Measurements from ENCODE around the gene AGBL1.

The AGBL1 gene

DNA sequence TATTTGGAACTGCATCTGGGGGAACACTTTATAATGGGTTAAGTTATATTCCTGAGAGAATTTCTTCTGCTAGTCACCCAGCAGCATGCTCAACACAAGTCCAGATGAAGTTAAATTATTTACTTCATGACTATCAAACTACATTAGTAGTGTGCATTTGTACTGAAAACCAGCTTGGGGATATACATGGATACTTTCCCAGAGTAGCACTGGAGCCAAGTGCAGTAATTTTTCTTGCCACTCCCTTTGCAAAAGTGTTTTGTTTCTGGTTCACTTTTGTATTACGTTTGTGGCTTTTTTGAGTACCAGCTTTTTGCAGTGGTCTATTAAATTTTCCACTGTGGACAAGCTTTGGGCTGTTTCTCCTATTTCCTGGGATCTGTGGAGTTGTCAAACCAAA is 243.0 kb downstream of the AGBL1 start:
- H3K4me1 ChIP-seq (ENCODE audit: control insufficient read depth in 2 of 2, insufficient read depth in 1 of 2, low read depth in 1 of 2, low read length in 2 of 2) = no peaks in the 10 kb centered on the region
- no peaks in the 10 kb centered on the region for H3K9me3 ChIP-seq (replicated peaks in 1 of 2; ENCODE audit: control insufficient read depth in 2 of 2, insufficient read depth in 1 of 2, low read depth in 1 of 2, low read length in 2 of 2)
- no peak overlapping the region for H3K4ac ChIP-seq (ENCODE audit: low read length)
- H3K14ac ChIP-seq (ENCODE audit: low read length) = no peak overlapping the region
- no peak overlapping the region for H3K9ac ChIP-seq (ENCODE audit: low read depth, low read length, poor library complexity)
- H3K23ac ChIP-seq (ENCODE audit: low read depth, low read length, poor library complexity) = no peak overlapping the region
- H2BK120ac ChIP-seq (ENCODE audit: low read depth, low read length) = no peak overlapping the region
- H3K27me3 ChIP-seq (ENCODE audit: control insufficient read depth in 3 of 3, insufficient read depth in 3 of 3, low read depth in 1 of 3, low read length in 3 of 3) = no peaks in the 10 kb centered on the region
- no peak overlapping the region for H3K4me3 ChIP-seq (ENCODE audit: low read length in 2 of 2)
- H3K36me3 ChIP-seq (replicated peaks in 1 of 2; ENCODE audit: control insufficient read depth in 2 of 2, insufficient read depth in 2 of 2, low read length in 2 of 2) = no peaks in the 10 kb centered on the region
- no peak overlapping the region for H2AK5ac ChIP-seq (ENCODE audit: low read depth, low read length)
- no peak for DNase-seq (ENCODE audit: low spot score)
- no peak overlapping the region for H3K18ac ChIP-seq (ENCODE audit: low read length)
- H2BK15ac ChIP-seq (ENCODE audit: low read length) = no peak overlapping the region
- H3K27ac ChIP-seq (replicated peaks; ENCODE audit: low read length) = no peak overlapping the region
- H2BK5ac ChIP-seq (ENCODE audit: low read length) = no peak overlapping the region
- H2AFZ ChIP-seq (ENCODE audit: low read length) = no peak overlapping the region
- no peaks in the 10 kb centered on the region for H3K79me1 ChIP-seq (ENCODE audit: low read depth, low read length)
- no peak overlapping the region for H2BK12ac ChIP-seq (ENCODE audit: low read length)
- WGBS, 2 donors (ENCODE audit: extremely low coverage in 2 of 2, insufficient read length in 2 of 2, insufficient replicate concordance in 1 of 2) = no CpG with 5 or more reads among the region's 1 CpG
- H4K8ac ChIP-seq (ENCODE audit: low read depth, low read length) = no peak overlapping the region
- H3K4me2 ChIP-seq (ENCODE audit: insufficient read depth, low read length, poor library complexity, severe bottlenecking) = no peak overlapping the region
- H4K91ac ChIP-seq (ENCODE audit: low read depth, low read length, poor library complexity) = no peak overlapping the region

DNA sequence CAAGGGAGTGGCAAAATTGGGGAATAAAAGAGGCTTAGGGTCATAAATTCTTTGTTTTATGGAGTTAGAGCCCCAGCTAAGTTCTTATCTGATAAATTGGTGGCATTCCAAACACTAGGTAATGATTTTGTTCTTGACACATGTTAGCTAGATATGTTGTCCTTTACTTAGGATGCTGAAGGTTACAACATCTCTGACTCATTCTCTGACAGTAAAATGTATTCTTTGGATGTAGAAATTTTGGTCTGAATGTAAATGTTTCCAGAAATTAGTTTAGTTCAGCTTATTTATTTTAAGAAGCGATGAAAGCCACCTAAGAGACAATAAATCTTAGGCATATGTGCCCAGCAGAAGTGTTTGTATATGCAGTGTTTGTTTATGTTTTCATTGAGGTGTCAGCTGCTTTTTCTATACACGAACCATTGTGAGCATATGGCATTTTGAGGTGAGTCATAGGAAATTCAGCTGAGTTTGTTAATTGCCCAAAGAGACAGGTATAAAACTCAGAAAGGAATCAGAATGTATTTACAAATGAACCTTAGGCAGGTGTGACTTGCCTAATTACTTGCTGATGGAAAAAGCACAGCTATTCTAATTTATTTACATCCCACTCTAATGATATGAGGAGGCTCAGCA is 247.7 kb downstream of the AGBL1 start:
- Histone ChIP-seq H3K9me3 (replicated peaks in 1 of 2; ENCODE audit: control insufficient read depth in 2 of 2, insufficient read depth in 1 of 2, low read depth in 1 of 2, low read length in 2 of 2) (peaks cover 0 to 12% of the 10 kb centered on the region in 2 donors), H3K27ac (replicated peaks; ENCODE audit: low read length) (no peak overlapping the region), H3K18ac (ENCODE audit: low read length) (no peak overlapping the region), H2AK5ac (ENCODE audit: low read depth, low read length) (no peak overlapping the region), H3K36me3 (replicated peaks in 1 of 2; ENCODE audit: control insufficient read depth in 2 of 2, insufficient read depth in 2 of 2, low read length in 2 of 2) (no peaks in the 10 kb centered on the region), H4K8ac (ENCODE audit: low read depth, low read length) (no peak overlapping the region), H2BK5ac (ENCODE audit: low read length) (no peak overlapping the region), H3K14ac (ENCODE audit: low read length) (no peak overlapping the region), H2BK12ac (ENCODE audit: low read length) (no peak overlapping the region), H2AFZ (ENCODE audit: low read length) (no peak overlapping the region), H3K4me3 (ENCODE audit: low read length in 2 of 2) (no peak overlapping the region), H3K79me1 (ENCODE audit: low read depth, low read length) (no peaks in the 10 kb centered on the region), H3K4me1 (ENCODE audit: control insufficient read depth in 2 of 2, insufficient read depth in 1 of 2, low read depth in 1 of 2, low read length in 2 of 2) (no peaks in the 10 kb centered on the region), H4K91ac (ENCODE audit: low read depth, low read length, poor library complexity) (no peak overlapping the region), H3K23ac (ENCODE audit: low read depth, low read length, poor library complexity) (no peak overlapping the region), H3K4ac (ENCODE audit: low read length) (no peak overlapping the region), H2BK15ac (ENCODE audit: low read length) (no peak overlapping the region), H2BK120ac (ENCODE audit: low read depth, low read length) (no peak overlapping the region), H3K27me3 (ENCODE audit: control insufficient read depth in 3 of 3, insufficient read depth in 3 of 3, low read depth in 1 of 3, low read length in 3 of 3) (no peaks in the 10 kb centered on the region), H3K4me2 (ENCODE audit: insufficient read depth, low read length, poor library complexity, severe bottlenecking) (no peak overlapping the region), H3K9ac (ENCODE audit: low read depth, low read length, poor library complexity) (no peak overlapping the region)
- no CpG with 5 or more reads among the region's 2 CpGs for WGBS, 2 donors (ENCODE audit: extremely low coverage in 2 of 2, insufficient read length in 2 of 2, insufficient replicate concordance in 1 of 2)
- no peak for DNase-seq (ENCODE audit: low spot score)

DNA sequence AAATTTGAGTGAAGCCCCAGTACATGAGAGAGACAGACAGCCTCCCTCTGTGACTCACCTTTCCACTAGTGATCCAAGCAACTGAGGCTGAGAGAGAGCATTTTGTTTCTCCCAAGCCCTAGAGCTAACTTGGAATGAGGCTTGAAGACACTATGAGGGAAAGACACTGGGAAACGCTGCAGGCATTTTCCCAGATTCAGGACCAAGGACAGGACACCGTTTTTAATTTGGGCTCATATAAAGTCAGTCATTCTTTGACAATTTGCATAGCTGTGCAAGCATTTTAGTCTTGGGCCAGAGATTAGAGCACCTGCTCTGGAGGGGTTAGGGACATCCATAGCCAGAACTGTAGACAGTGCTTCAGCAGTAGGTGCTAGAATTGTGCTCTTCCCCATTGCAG is 249.0 kb downstream of the AGBL1 start:
- H3K4me2 ChIP-seq (ENCODE audit: insufficient read depth, low read length, poor library complexity, severe bottlenecking) = no peak overlapping the region
- no CpG with 5 or more reads among the region's 2 CpGs for WGBS, 2 donors (ENCODE audit: extremely low coverage in 2 of 2, insufficient read length in 2 of 2, insufficient replicate concordance in 1 of 2)
- no peak overlapping the region for H2BK15ac ChIP-seq (ENCODE audit: low read length)
- no peak overlapping the region for H3K4me3 ChIP-seq (ENCODE audit: low read length in 2 of 2)
- no peak overlapping the region for H2BK12ac ChIP-seq (ENCODE audit: low read length)
- H2BK5ac ChIP-seq (ENCODE audit: low read length) = no peak overlapping the region
- no peak overlapping the region for H3K4ac ChIP-seq (ENCODE audit: low read length)
- no peak overlapping the region for H4K8ac ChIP-seq (ENCODE audit: low read depth, low read length)
- no peak for DNase-seq (ENCODE audit: low spot score)
- no peak overlapping the region for H4K91ac ChIP-seq (ENCODE audit: low read depth, low read length, poor library complexity)
- no peak overlapping the region for H3K18ac ChIP-seq (ENCODE audit: low read length)
- no peak overlapping the region for H3K9ac ChIP-seq (ENCODE audit: low read depth, low read length, poor library complexity)
- H3K79me1 ChIP-seq (ENCODE audit: low read depth, low read length) = no peaks in the 10 kb centered on the region
- no peak overlapping the region for H3K27ac ChIP-seq (replicated peaks; ENCODE audit: low read length)
- no peak overlapping the region for H2AFZ ChIP-seq (ENCODE audit: low read length)
- H3K23ac ChIP-seq (ENCODE audit: low read depth, low read length, poor library complexity) = no peak overlapping the region
- H2AK5ac ChIP-seq (ENCODE audit: low read depth, low read length) = no peak overlapping the region
- H3K14ac ChIP-seq (ENCODE audit: low read length) = no peak overlapping the region
- no peaks in the 10 kb centered on the region for H3K36me3 ChIP-seq (replicated peaks in 1 of 2; ENCODE audit: control insufficient read depth in 2 of 2, insufficient read depth in 2 of 2, low read length in 2 of 2)
- H3K27me3 ChIP-seq (ENCODE audit: control insufficient read depth in 3 of 3, insufficient read depth in 3 of 3, low read depth in 1 of 3, low read length in 3 of 3) = no peaks in the 10 kb centered on the region
- H3K4me1 ChIP-seq (ENCODE audit: control insufficient read depth in 2 of 2, insufficient read depth in 1 of 2, low read depth in 1 of 2, low read length in 2 of 2) = no peaks in the 10 kb centered on the region
- peaks cover 0 to 12% of the 10 kb centered on the region in 2 donors for H3K9me3 ChIP-seq (replicated peaks in 1 of 2; ENCODE audit: control insufficient read depth in 2 of 2, insufficient read depth in 1 of 2, low read depth in 1 of 2, low read length in 2 of 2)
- no peak overlapping the region for H2BK120ac ChIP-seq (ENCODE audit: low read depth, low read length)

DNA sequence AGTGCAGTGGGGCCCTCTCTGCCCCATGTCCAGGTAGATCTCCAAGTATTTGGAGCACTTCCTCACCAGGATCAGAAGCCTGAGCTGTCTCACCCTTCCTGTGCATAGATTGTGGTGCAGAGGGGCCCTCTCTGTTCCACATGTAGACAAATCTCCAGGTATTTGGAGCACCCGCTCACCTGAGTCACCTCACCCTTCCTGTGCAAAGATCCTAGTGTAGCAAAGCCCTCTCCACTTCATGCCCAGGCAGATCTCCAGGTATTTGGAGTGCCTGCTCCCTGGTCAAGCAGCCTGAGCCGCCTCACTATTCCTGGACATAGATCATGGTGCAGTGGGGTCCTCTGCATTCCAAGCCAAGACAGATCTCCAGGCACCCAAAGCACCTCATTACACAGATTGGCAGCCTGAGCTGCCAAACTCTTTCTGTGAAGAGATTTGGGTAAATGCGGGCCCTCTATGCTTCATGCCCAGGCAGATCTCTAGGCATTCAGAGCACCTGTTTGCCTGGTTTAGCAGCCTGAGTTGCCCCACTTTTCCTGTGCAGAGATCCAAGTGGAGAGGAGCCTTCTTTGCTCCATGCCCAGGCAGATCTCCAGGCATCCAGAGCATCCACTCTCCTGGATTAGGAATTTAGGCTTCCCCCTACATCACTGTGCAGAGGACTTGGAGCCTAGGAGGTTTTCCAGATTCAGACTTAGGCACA is 249.8 kb downstream of the AGBL1 start:
- H2BK120ac ChIP-seq (ENCODE audit: low read depth, low read length) = no peak overlapping the region
- no peak overlapping the region for H4K8ac ChIP-seq (ENCODE audit: low read depth, low read length)
- H3K23ac ChIP-seq (ENCODE audit: low read depth, low read length, poor library complexity) = no peak overlapping the region
- no peak overlapping the region for H4K91ac ChIP-seq (ENCODE audit: low read depth, low read length, poor library complexity)
- H3K27ac ChIP-seq (replicated peaks; ENCODE audit: low read length) = no peak overlapping the region
- no peak for DNase-seq (ENCODE audit: low spot score)
- no CpG with 5 or more reads among the region's 3 CpGs for WGBS, 2 donors (ENCODE audit: extremely low coverage in 2 of 2, insufficient read length in 2 of 2, insufficient replicate concordance in 1 of 2)
- H3K4me2 ChIP-seq (ENCODE audit: insufficient read depth, low read length, poor library complexity, severe bottlenecking) = no peak overlapping the region
- H3K9me3 ChIP-seq (replicated peaks in 1 of 2; ENCODE audit: control insufficient read depth in 2 of 2, insufficient read depth in 1 of 2, low read depth in 1 of 2, low read length in 2 of 2) = peaks cover 0 to 12% of the 10 kb centered on the region in 2 donors
- no peak overlapping the region for H3K14ac ChIP-seq (ENCODE audit: low read length)
- H2AK5ac ChIP-seq (ENCODE audit: low read depth, low read length) = no peak overlapping the region
- no peak overlapping the region for H3K9ac ChIP-seq (ENCODE audit: low read depth, low read length, poor library complexity)
- no peak overlapping the region for H3K4me3 ChIP-seq (ENCODE audit: low read length in 2 of 2)
- no peaks in the 10 kb centered on the region for H3K79me1 ChIP-seq (ENCODE audit: low read depth, low read length)
- no peaks in the 10 kb centered on the region for H3K27me3 ChIP-seq (ENCODE audit: control insufficient read depth in 3 of 3, insufficient read depth in 3 of 3, low read depth in 1 of 3, low read length in 3 of 3)
- H2BK15ac ChIP-seq (ENCODE audit: low read length) = no peak overlapping the region
- H3K4me1 ChIP-seq (ENCODE audit: control insufficient read depth in 2 of 2, insufficient read depth in 1 of 2, low read depth in 1 of 2, low read length in 2 of 2) = no peaks in the 10 kb centered on the region
- H3K36me3 ChIP-seq (replicated peaks in 1 of 2; ENCODE audit: control insufficient read depth in 2 of 2, insufficient read depth in 2 of 2, low read length in 2 of 2) = no peaks in the 10 kb centered on the region
- no peak overlapping the region for H3K4ac ChIP-seq (ENCODE audit: low read length)
- H3K18ac ChIP-seq (ENCODE audit: low read length) = no peak overlapping the region
- H2BK12ac ChIP-seq (ENCODE audit: low read length) = no peak overlapping the region
- no peak overlapping the region for H2BK5ac ChIP-seq (ENCODE audit: low read length)
- no peak overlapping the region for H2AFZ ChIP-seq (ENCODE audit: low read length)
